Gastrocnemius medialis (tissue), 4 donors: Measurements from ENCODE around the gene ASB16.

ENCODE experiments used
- POLR2A ChIP-seq, 2 donors: fragments of 450-650 bp; IDR thresholded peaks; one replicate each; pipeline ENCODE4 v1.6.1; 2017; ENCODE audit warnings: antibody characterized with exemption in 2 of 2, mild to moderate bottlenecking in 2 of 2, moderate library complexity in 2 of 2
- TF ChIP-seq, protein P1 (sequence below), 5 experiments: fragments of 450-650 bp in 3 of 5; fragments of 200-600 bp in 2 of 5; sonication (generic) in 2 of 5; IDR thresholded peaks in 4 of 5; conservative IDR thresholded peaks in 1 of 5; 1 replicate in 4 of 5; 2 replicates in 1 of 5; pipeline ENCODE4 v1.5.1; 2016 to 2019; ENCODE audit warnings: antibody characterized with exemption in 5 of 5, mild to moderate bottlenecking in 3 of 5, moderate library complexity in 3 of 5

DNA sequence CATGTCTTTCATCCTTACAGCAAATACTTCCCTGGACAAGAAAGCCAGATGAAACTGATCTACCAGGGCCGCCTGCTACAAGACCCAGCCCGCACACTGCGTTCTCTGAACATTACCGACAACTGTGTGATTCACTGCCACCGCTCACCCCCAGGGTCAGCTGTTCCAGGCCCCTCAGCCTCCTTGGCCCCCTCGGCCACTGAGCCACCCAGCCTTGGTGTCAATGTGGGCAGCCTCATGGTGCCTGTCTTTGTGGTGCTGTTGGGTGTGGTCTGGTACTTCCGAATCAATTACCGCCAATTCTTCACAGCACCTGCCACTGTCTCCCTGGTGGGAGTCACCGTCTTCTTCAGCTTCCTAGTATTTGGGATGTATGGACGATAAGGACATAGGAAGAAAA is 20.0 kb downstream of the ASB16 start:
- TF ChIP-seq, protein P1, sequence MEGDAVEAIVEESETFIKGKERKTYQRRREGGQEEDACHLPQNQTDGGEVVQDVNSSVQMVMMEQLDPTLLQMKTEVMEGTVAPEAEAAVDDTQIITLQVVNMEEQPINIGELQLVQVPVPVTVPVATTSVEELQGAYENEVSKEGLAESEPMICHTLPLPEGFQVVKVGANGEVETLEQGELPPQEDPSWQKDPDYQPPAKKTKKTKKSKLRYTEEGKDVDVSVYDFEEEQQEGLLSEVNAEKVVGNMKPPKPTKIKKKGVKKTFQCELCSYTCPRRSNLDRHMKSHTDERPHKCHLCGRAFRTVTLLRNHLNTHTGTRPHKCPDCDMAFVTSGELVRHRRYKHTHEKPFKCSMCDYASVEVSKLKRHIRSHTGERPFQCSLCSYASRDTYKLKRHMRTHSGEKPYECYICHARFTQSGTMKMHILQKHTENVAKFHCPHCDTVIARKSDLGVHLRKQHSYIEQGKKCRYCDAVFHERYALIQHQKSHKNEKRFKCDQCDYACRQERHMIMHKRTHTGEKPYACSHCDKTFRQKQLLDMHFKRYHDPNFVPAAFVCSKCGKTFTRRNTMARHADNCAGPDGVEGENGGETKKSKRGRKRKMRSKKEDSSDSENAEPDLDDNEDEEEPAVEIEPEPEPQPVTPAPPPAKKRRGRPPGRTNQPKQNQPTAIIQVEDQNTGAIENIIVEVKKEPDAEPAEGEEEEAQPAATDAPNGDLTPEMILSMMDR (IDR thresholded peaks at IDR 0.05 in 4 of 5, conservative IDR thresholded peaks at IDR 0.05 in 1 of 5), result no peak
- no peak for TF ChIP-seq POLR2A (IDR thresholded peaks at IDR 0.05)
